ENCODE results near the gene GARIN1A. TPM values are rescaled to one million over a fixed set of nuclear protein-coding genes. Genes with fewer than 3 reads are reported as not detected.
"Not testable (repeated sequence)": the region's sequence is repeated elsewhere in the genome, so short reads cannot be mapped to it uniquely, and the experiment has no call there.

GARIN1A gene
- total RNA-seq, 2 donors from 2014 or later = 0.15 to 0.64 TPM

- H3K36me3 ChIP-seq (ENCODE audit: control insufficient read depth, insufficient read depth, low read length) = no peaks in the 10 kb centered on the region
- H3K4me1 ChIP-seq (ENCODE audit: control insufficient read depth, insufficient read depth, low read length) = no peaks in the 10 kb centered on the region
- no peak overlapping the region for H3K9ac ChIP-seq (ENCODE audit: extremely low read depth, low read length, poor library complexity, severe bottlenecking)
- TF ChIP-seq CTCF (conservative IDR thresholded peaks at IDR 0.05) = no peak
- H3K27ac ChIP-seq (ENCODE audit: low read depth, low read length) = no peak overlapping the region
- 91% methylated on average over 3 of the region's 3 CpGs; no CpG with 5 or more reads in 1 of the 2 experiments for WGBS, 2 experiments (ENCODE audit: insufficient coverage in 1 of 2, insufficient read length in 1 of 2)
- no peak overlapping the region for H3K27ac Mint-ChIP-seq
- H3K4me1 Mint-ChIP-seq = no peaks in the 10 kb centered on the region
- no peaks in the 10 kb centered on the region for H3K27me3 ChIP-seq (ENCODE audit: control insufficient read depth, insufficient read depth, low read length, poor library complexity, severe bottlenecking)
- peaks cover 36% of the 10 kb centered on the region for H3K9me3 Mint-ChIP-seq
- H3K4me3 Mint-ChIP-seq = no peak overlapping the region
- no peak overlapping the region for H3K4me3 ChIP-seq (ENCODE audit: low read length)
- peaks cover 3% of the 10 kb centered on the region for H3K27me3 Mint-ChIP-seq (ENCODE audit: insufficient read depth)
- no peak for DNase-seq
- H3K9me3 ChIP-seq (ENCODE audit: control insufficient read depth, low read length) = peaks cover 27% of the 10 kb centered on the region
- H3K36me3 Mint-ChIP-seq (ENCODE audit: low read depth) = peaks cover 17% of the 10 kb centered on the region
These were observed 11.5 kb upstream of the GARIN1A start for GRCh38 chr7:128660596-128660995.

GRCh38 chr7:128661446-128661845 is 10.6 kb upstream of the GARIN1A start:
- no peak for TF ChIP-seq CTCF (conservative IDR thresholded peaks at IDR 0.05)
- peaks cover 27% of the 10 kb centered on the region for H3K9me3 ChIP-seq (ENCODE audit: control insufficient read depth, low read length)
- peaks cover 3% of the 10 kb centered on the region for H3K27me3 Mint-ChIP-seq (ENCODE audit: insufficient read depth)
- no peak overlapping the region for H3K27ac ChIP-seq (ENCODE audit: low read depth, low read length)
- H3K4me3 ChIP-seq (ENCODE audit: low read length) = peak overlapping the region; percentile 45
- WGBS, 2 experiments (ENCODE audit: insufficient coverage in 1 of 2, insufficient read length in 1 of 2) = 94 to 98% methylated on average over 5 of the region's 5 CpGs
- no peaks in the 10 kb centered on the region for H3K4me1 ChIP-seq (ENCODE audit: control insufficient read depth, insufficient read depth, low read length)
- peaks cover 36% of the 10 kb centered on the region for H3K9me3 Mint-ChIP-seq
- peaks cover 17% of the 10 kb centered on the region for H3K36me3 Mint-ChIP-seq (ENCODE audit: low read depth)
- no peak overlapping the region for H3K27ac Mint-ChIP-seq
- H3K27me3 ChIP-seq (ENCODE audit: control insufficient read depth, insufficient read depth, low read length, poor library complexity, severe bottlenecking) = no peaks in the 10 kb centered on the region
- no peak overlapping the region for H3K4me3 Mint-ChIP-seq
- H3K9ac ChIP-seq (ENCODE audit: extremely low read depth, low read length, poor library complexity, severe bottlenecking) = no peak overlapping the region
- H3K4me1 Mint-ChIP-seq = no peaks in the 10 kb centered on the region
- no peaks in the 10 kb centered on the region for H3K36me3 ChIP-seq (ENCODE audit: control insufficient read depth, insufficient read depth, low read length)
- no peak for DNase-seq

- Mint-ChIP-seq H3K9me3 (peaks cover 36% of the 10 kb centered on the region), H3K27me3 (ENCODE audit: insufficient read depth) (peaks cover 3% of the 10 kb centered on the region), H3K36me3 (ENCODE audit: low read depth) (peaks cover 17% of the 10 kb centered on the region), H3K4me3 (no peak overlapping the region), H3K4me1 (no peaks in the 10 kb centered on the region), H3K27ac (no peak overlapping the region)
- no peak for DNase-seq
- 91 to 99% methylated on average over 1 to 3 of the region's 3 CpGs for WGBS, 2 experiments (ENCODE audit: insufficient coverage in 1 of 2, insufficient read length in 1 of 2)
- Histone ChIP-seq H3K9me3 (ENCODE audit: control insufficient read depth, low read length) (peaks cover 27% of the 10 kb centered on the region), H3K36me3 (ENCODE audit: control insufficient read depth, insufficient read depth, low read length) (no peaks in the 10 kb centered on the region), H3K4me3 (ENCODE audit: low read length) (no peak overlapping the region), H3K27ac (ENCODE audit: low read depth, low read length) (no peak overlapping the region), H3K27me3 (ENCODE audit: control insufficient read depth, insufficient read depth, low read length, poor library complexity, severe bottlenecking) (no peaks in the 10 kb centered on the region), H3K9ac (ENCODE audit: extremely low read depth, low read length, poor library complexity, severe bottlenecking) (no peak overlapping the region), H3K4me1 (ENCODE audit: control insufficient read depth, insufficient read depth, low read length) (no peaks in the 10 kb centered on the region)
- TF ChIP-seq CTCF (conservative IDR thresholded peaks at IDR 0.05) = no peak
These were observed 10.0 kb upstream of the GARIN1A start for GRCh38 chr7:128662091-128662490.

GRCh38 chr7:128663223-128663622 is 8.9 kb upstream of the GARIN1A start:
- H3K27me3 Mint-ChIP-seq (ENCODE audit: insufficient read depth); H3K4me3 Mint-ChIP-seq; DNase-seq; H3K27ac Mint-ChIP-seq; H3K36me3 ChIP-seq (ENCODE audit: control insufficient read depth, insufficient read depth, low read length); H3K4me3 ChIP-seq (ENCODE audit: low read length); H3K27ac ChIP-seq (ENCODE audit: low read depth, low read length); H3K4me1 Mint-ChIP-seq; H3K9ac ChIP-seq (ENCODE audit: extremely low read depth, low read length, poor library complexity, severe bottlenecking); H3K27me3 ChIP-seq (ENCODE audit: control insufficient read depth, insufficient read depth, low read length, poor library complexity, severe bottlenecking); H3K4me1 ChIP-seq (ENCODE audit: control insufficient read depth, insufficient read depth, low read length): not testable (repeated sequence)
- peaks cover 27% of the 10 kb centered on the region for H3K9me3 ChIP-seq (ENCODE audit: control insufficient read depth, low read length)
- WGBS, 2 experiments (ENCODE audit: insufficient coverage in 1 of 2, insufficient read length in 1 of 2) = 96% methylated on average over 3 of the region's 3 CpGs
- Mint-ChIP-seq H3K9me3 (peaks cover 36% of the 10 kb centered on the region), H3K36me3 (ENCODE audit: low read depth) (peaks cover 17% of the 10 kb centered on the region)
